ENCODE measurements around the gene PDIK1L.

- no peak for TF ChIP-seq CTCF (IDR thresholded peaks at IDR 0.05; ENCODE audit: insufficient read depth, low read length)
- TF ChIP-seq GABPA (IDR thresholded peaks at IDR 0.05; ENCODE audit: low read depth) = no peak
- no peak for TF ChIP-seq SPI1 (IDR thresholded peaks at IDR 0.05; ENCODE audit: borderline replicate concordance, low read depth)
Observed at GRCh38 chr1:26075421-26076144, 36.0 kb upstream of the PDIK1L start.
